ACHN (cell line): ENCODE measurements around the gene CCDC142.
"Not testable (repeated sequence)": the region's sequence is repeated elsewhere in the genome, so short reads cannot be mapped to it uniquely, and the experiment has no call there.

Experiments used
- DNase-seq: peaks from one replicate; pipeline ENCODE4 v3.0.0-alpha.2; 2015
- in situ Hi-C: cut with HindIII; loops from 2 replicates; pipeline ENCODE4 v1.10.0; 2017; ENCODE audit warnings: low sequenced_read_pairs, low pct_ligation_motif_present, low pct_unique_long_range_greater_than_20kb

Gene CCDC142

GRCh38 chr2:74502147-74502719, 19.4 kb upstream of the CCDC142 start:
- in situ Hi-C loops, result no loop called here
- DNase-seq, result peak; percentile 56

DNA sequence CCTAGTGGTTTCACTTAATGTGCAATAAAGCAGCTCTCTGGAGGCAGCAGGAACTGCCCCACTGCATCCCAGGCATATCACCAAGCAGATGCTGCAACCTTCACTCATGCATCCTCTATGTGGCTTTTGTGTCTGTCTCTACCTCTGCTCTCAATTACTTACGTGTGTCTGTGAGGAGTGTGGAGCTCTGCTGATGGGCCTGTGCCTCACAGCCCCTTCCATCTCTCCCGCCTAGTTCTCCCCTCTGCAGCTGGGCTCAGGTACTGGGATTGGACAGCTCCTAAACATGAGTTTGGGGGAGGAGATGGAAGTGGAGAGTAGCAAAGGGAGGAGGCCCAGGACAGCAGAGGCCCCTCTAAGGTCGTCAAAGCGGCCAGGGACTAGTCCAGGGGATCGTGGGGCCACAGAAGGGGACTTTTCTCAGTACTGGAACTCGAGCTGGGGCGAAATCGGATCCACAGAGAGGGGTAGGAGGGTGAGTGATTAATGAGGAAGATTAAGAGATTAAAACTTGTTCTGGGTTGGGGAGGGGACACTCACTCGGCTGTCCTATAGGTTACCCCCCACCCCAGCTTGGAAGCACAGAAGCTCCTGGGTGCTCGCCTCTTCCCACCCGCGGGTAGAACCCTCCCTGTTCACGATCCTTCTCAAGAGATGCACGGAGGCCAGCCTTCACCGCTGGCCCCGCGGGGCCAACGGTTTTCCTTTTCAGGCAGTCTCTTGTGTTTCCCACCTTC, 18.7 kb upstream of the CCDC142 start:
- in situ Hi-C loops, result no loop called here
- no peak for DNase-seq

DNA sequence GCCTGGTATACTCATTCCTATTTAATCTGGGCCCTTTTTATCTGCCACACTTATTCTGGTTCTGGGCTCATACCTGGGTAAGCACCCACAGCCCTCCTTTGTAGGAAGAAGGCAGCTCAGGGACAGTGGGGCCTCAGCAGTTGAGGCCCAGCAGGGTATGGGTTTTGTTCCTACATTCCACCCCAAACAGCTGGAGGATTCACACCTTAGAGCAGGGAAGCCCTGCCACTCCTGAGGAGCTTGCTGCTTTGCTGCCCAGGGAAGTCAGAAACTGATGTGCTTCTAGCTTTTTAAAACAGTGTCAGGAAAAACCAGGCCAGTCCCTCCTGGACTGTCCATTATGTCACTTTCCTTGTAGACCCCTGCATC, 17.8 kb upstream of the CCDC142 start:
- DNase-seq, result no peak
- in situ Hi-C loops, result no loop called here

- in situ Hi-C loops, result no loop called here
- DNase-seq, result no peak
These were observed 17.3 kb upstream of the CCDC142 start for GRCh38 chr2:74499940-74500577.

DNA sequence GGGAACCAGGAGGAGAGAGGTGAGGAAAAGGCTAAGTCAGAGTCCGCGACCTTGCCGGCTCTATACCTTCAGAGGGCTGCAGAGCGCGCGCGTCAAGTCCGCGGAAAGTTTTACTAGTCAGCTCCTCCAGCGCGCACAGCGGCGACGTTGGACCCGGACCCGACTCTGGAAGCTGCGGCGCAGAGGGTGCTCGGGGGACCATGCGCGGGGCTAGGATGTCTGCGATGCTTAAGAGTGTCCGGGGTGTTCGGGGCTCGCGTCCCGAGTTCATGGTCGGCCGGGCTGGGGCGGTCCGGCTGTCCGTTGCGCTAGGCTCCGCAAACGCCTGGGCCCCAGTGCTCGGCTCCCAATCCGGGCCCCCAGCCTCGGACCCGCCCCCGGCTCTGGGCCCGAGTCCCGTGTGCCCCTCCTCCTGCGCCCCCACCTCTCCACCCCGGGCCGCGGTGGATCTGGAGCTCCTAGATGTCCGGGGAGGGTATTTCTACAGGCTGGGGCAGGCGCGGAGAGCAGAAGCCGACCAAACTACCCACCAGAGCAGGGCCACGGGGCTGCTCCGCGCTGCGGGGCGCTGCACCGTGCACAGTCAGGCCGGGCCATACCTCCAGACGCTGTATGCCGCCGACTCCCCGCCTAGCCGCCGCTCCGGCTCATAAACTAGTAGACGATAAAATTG, 16.6 kb upstream of the CCDC142 start, which contains the start of gene LBX2:
Gene LBX2, minus strand, starts transcription at position 337 of the 673 bp plus-strand sequence. Its CDS starts 66 bp downstream, at position 271.
- in situ Hi-C loops, result no loop called here
- DNase-seq, result no peak

DNA sequence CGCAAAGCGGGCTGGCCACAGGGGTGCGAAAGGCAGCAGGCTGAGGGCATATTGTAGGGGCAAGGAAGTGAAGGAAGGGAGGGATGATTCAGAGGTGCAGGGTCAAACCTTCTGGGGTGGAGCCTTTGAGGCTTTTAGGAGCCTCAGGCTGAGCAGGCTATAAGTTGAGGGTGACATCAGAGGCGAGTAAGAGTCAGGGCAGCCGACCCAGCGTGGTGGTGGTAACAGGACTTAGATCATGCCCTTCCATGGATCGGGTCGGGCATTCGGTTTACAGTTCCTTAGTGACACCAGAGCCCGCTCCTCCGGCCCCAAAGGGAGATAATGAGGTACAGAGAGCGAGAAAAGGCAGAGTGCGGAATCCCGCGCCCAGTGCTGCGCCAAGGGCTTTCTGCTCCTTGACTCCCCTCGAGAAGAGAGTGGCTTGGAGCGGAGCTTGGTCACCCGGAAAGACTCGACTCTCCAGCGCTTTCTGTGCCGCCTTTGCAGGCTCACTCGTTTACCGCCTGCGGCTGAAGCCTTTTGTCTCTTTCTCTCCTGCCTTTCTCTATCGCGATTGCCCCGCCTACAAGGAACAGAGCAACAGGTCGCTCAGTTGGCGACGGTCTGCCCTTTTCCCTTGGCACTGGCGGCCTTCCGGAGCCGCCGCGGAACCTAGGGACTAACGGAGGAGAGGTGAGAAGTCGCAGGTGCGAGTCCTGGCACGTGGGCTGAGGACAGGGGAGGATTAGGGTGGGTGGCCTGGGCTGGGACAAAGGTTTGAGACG, 15.9 kb upstream of the CCDC142 start:
- DNase-seq, result no peak
- in situ Hi-C loops, result no loop called here

GRCh38 chr2:74497777-74498499, 15.1 kb upstream of the CCDC142 start:
- in situ Hi-C loops, result no loop called here
- no peak for DNase-seq

- in situ Hi-C loops, result no loop called here
- no peak for DNase-seq
These were observed 14.4 kb upstream of the CCDC142 start for GRCh38 chr2:74496997-74497776.

DNA sequence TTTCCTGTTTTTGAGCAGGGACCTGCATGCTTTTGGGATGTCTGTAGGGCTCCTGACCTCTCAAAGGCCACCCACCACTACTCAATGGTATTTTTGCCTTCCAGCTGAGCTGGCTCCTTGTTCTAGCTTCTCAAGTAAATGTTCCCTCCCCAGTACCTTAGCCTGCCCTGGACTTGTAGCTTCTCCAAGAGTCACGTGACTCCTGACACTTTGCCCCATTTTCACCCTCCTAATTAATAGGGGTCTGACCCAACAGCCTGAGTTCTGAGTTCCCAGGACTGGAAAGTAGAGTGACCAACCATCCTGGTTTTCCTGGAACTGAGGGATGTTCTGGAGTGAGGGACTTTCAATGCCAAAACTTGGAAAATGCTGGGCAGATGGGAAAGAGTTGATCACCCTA, 12.6 kb upstream of the CCDC142 start:
- in situ Hi-C loops, result no loop called here
- DNase-seq, result no peak

DNA sequence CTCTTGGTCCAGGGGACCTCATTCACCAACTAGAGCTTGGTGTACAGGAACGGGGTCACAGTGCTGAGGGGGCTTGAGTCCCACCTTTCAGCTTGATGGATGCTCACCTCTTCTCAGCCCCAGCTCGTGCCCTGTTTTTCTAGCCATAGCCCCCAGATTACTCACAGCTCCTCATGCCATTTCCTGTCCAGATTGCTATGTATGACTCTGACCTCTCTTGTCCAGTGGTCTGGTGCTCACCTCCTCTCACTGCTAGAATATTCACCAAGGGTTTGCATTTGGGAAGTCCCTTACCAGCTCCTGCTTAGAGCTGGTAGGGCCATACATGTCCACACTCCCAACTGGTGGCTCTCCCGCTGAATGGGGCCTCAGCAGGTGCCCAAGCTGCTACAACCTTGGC, 10.7 kb upstream of the CCDC142 start:
- in situ Hi-C loops, result no loop called here

DNA sequence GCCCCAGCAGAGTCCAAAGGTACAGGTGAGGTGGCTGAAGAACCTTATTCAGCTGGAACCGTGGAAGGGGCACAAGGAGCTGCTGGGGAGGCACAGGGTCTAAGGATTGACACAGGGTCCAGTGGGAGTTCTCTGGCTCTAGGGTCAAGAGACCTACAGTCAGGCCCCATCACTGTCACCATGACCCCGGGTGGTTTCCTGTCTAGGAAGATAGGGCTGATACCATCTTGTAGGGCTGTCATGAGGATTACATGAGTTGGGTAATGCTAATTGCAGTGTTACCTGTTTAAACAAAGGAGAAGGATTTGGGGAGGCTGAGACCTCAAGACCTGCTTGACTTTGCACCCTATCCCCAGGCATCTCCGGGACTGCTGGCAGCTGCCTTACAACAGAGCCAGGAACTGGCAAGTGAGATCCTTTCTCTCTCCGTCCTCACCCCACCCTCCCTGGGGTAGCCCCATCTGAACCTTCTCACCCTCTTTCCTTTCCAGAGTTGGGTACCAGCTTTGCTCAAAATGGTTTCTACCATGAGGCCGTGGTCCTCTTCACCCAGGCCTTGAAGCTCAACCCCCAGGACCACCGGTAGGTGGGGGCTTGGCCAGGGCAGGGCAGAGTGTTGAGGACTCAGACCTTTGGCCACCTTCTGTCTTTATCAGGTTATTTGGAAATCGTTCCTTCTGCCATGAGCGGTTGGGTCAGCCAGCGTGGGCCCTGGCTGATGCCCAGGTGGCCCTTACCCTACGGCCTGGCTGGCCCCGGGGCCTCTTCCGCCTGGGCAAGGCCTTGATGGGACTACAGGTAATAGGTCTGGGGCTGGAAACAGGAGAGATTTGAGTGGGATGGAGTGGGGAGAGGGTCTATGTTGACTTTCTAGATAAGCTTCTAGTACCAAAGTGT, 9.1 kb upstream of the CCDC142 start:
- DNase-seq, result no peak
- in situ Hi-C loops, result no loop called here

More for the DNA sequence above, 10.7 kb upstream of the CCDC142 start:
- no peak for DNase-seq

GRCh38 chr2:74489906-74490305, 7.1 kb upstream of the CCDC142 start:
- no peak for DNase-seq
- in situ Hi-C loops, result no loop called here

DNA sequence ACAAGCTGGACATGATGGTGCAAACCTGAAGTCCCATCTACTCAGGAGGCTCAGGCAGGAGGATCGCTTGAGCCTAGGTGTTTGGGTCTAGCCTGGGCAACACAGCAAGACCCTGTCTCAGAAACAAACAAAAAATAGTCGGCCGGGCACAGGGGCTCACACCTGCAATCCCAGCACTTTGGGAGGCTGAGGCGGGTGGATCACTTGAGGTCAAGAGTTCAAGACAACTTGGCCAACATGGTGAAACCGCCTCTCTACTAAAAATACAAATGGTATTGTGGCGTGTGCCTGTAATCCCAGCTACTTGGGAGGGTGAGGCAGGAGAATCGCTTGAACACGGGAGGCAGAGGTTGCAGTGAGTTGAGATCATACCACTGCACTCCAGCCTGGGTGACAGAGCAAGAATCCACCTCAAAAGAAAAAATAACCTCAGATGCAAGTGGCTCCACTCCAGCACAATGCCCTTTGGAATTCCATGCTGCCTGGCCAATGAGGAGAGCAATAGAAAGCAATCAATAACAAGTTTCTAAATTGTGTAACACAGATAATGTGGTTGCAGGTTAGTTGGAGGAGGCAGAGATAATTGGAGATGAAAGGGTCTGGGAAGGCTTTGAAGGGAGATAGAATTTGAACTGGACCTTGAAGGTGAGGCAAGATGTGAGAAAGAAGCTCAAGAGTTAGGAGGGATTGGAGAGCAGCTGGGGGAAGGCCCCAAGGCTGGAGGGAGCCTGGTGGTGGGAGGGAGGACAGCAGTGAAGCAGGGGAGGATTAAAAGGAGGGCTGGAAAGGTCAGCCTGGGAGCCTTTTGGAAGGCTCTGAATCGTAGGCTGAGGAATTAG, 6.1 kb upstream of the CCDC142 start:
- in situ Hi-C loops, result no loop called here
- no peak for DNase-seq

GRCh38 chr2:74486141-74486540, 3.3 kb upstream of the CCDC142 start:
- no peak for DNase-seq
- in situ Hi-C loops, result no loop called here

- in situ Hi-C loops, result not testable (repeated sequence)
These were observed 922 bp upstream of the CCDC142 start for GRCh38 chr2:74483675-74484164.

More at GRCh38 chr2:74483675-74484164, 922 bp upstream of the CCDC142 start:
- not testable (repeated sequence) for DNase-seq
